Heart left ventricle (tissue), 16 donors: ENCODE results near the gene VGLL4. TPM values are rescaled to one million over a fixed set of nuclear protein-coding genes. Genes with fewer than 3 reads are reported as not detected.

ENCODE experiments used
- ATAC-seq, 4 donors: fragments of 200-7000 bp; cut with Tn5 transposase; one replicate each; pipeline ENCODE4 v1.9.1; 2020 to 2022; ENCODE audit warnings: moderate library complexity in 4 of 4, mild to moderate bottlenecking in 3 of 4, moderate number of reproducible peaks in 1 of 4
- DNase-seq, 5 donors: peaks; one replicate each; pipeline ENCODE4 v3.0.0-alpha.2; 2020
- H3K27ac ChIP-seq, 12 donors: fragments of 200-600 bp; sonication (generic) in 4 of 12; one replicate each; pipeline versions ENCODE4 v1.5.0 to v1.8.0; 2016 to 2022; ENCODE audit warnings: mild to moderate bottlenecking in 2 of 12
- H3K27me3 ChIP-seq, 9 donors: fragments of 200-600 bp; sonication (generic) in 2 of 9; one replicate each; pipeline versions ENCODE4 v1.5.1 to v1.8.0; 2016 to 2022; ENCODE audit warnings: mild to moderate bottlenecking in 3 of 9
- H3K36me3 ChIP-seq, 9 donors: fragments of 200-600 bp; sonication (generic) in 2 of 9; one replicate each; pipeline versions ENCODE4 v1.5.0 to v1.8.0; 2018 to 2022; ENCODE audit warnings: mild to moderate bottlenecking in 2 of 9
- H3K4me1 ChIP-seq, 12 donors: fragments of 200-600 bp; sonication (generic) in 4 of 12; one replicate each; pipeline versions ENCODE4 v1.5.0 to v1.8.0; 2016 to 2022; ENCODE audit warnings: mild to moderate bottlenecking in 3 of 12
- H3K4me3 ChIP-seq, 12 donors: fragments of 200-600 bp; sonication (generic) in 4 of 12; one replicate each; pipeline versions ENCODE4 v1.5.0 to v1.8.0; 2017 to 2022; ENCODE audit warnings: mild to moderate bottlenecking in 9 of 12, moderate library complexity in 4 of 12
- H3K9me3 ChIP-seq, 12 donors: fragments of 200-600 bp; sonication (generic) in 4 of 12; one replicate each; pipeline versions ENCODE4 v1.5.0 to v1.8.0; 2016 to 2022; ENCODE audit warnings: mild to moderate bottlenecking in 1 of 12
- POLR2A ChIP-seq, 2 donors: fragments of 450-650 bp; IDR thresholded peaks; one replicate each; pipeline ENCODE4 v1.6.1; 2017; ENCODE audit warnings: antibody characterized with exemption in 2 of 2, mild to moderate bottlenecking in 2 of 2, moderate library complexity in 2 of 2
- WGBS, 4 donors: extraction: QIAGEN DNeasy Blood & Tissue Kit in 2 of 4; methylation state at CpG; one replicate each; pipeline versions ENCODE4 v1.1.5 to v1.1.7; 2013 to 2018; 5-methylcytosine and 5-hydroxymethylcytosine counted together
- intact Hi-C, 10 donors: fragments of 100-400 bp; cut with DNase I; formaldehyde crosslinking; loops; one replicate each; pipeline versions ENCODE4 v1.11.1 to v1.14.2; 2022
- polyA plus RNA-seq, 2 donors: library from polyadenylated mRNA; stranded (reverse); fragments of 200-250 nt; gene quantifications; one replicate each; pipeline ENCODE4 v1.2.3, GENCODE V29; 2013
- total RNA-seq, 9 donors: library from RNA; depleted of rRNA in 2 of 9; stranded (reverse); fragments of >200 nt in 2 of 9; fragmentation: NEBNext Ultra II Directional in 3 of 9; extraction: Animal tissue kit (Norgen Biotek cat#: 25700) in 3 of 9; gene quantifications; one replicate each; pipeline versions ENCODE4 v1.1.0 to v1.2.4, GENCODE V29; 2016 to 2023
- TF ChIP-seq, protein P1 (sequence below), 12 donors: fragments of 200-600 bp; sonication (generic) in 4 of 12; IDR thresholded peaks; one replicate each; pipeline versions ENCODE4 v1.5.0 to v1.8.0; 2018 to 2022; ENCODE audit warnings: antibody characterized with exemption in 12 of 12, mild to moderate bottlenecking in 5 of 12
- donor health status: ischemic (EF 13 %, LVEDD 7.1; RV severe dilation, severe dysfunction).
- donor health status: healthy with polysubstance abuse.
- donor health status: DM: no; HTN: yes; CAD: no.
- donor health status: DM: no; HTN: no; CAD: no.
- donor health status: ischemic (EF 25% LVEDD 6.9; RV normal size, moderate dysfunction).
- donor health status: ischemic (EF 25% LVEDD 5.7; RV mildly dilated, moderate dysfunction).
- donor health status: healthy.
- donor health status: DM: yes; HTN: yes; CAD: no.
- donor health status: ischemic (EF 35%, LVEDD 5.7; RV mildly dilated, moderate dysfunction).
- donor health status: nonischemic (EF 11% LVEDD 7.7; RV severe dilation, severe dysfunction).
- donor health status: DM: yes; HTN: yes; CAD: no.
- donor health status: PGD.
- donor health status: ischemic (EF 29% LVEDD 5.4; RV normal size, mild dysfunction).
- donor health status: nonischemic (EF 23%, LVEDD 6.1; RV moderate dilation, normal function).

The VGLL4 gene
- total and polyA plus RNA-seq, 11 donors, result 24.0 to 40.4 (median 27.0) TPM

DNA sequence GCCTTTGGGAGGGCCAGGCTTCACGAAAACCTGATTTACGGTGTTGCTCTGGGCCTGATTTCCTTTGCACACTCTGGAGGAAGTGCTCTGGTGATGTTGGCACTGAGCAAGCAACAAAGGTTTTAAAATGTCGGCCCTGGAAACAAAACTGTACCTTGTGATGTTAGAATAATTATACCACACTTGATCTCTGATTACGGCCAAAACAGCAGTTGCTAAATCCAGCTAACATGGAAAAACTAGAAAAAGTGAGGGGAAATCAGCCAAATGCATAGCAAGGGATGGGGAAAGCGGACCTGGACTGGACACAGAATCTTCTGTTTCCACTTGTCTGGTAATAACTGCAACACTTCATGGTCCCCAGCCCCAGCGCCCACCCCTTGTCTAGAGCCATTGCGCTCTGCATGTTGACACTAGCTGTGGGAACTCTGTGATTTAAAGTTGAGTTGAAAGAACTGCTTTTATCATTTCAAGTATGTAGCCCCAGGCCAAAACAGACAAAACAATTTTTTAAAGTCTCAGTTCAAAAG is 120.1 kb downstream of the VGLL4 start:
- Histone ChIP-seq H3K4me1 (peaks cover 0 to 13% (median 3%) of the 10 kb centered on the region in 12 donors), H3K36me3 (no peaks in the 10 kb centered on the region), H3K4me3 (no peak overlapping the region), H3K27me3 (no peaks in the 10 kb centered on the region), H3K9me3 (no peaks in the 10 kb centered on the region), H3K27ac (peak overlapping the region in 5 of 12 donors; percentile 6 to 40 (median 25))
- DNase-seq, result peak in 1 of 5 donors; percentile 12
- intact Hi-C loops, result no loop called here
- WGBS, 4 donors, result 68 to 72% (median 71%) methylated on average over 7 of the region's 7 CpGs
- TF ChIP-seq POLR2A (IDR thresholded peaks at IDR 0.05), result no peak
- TF ChIP-seq, protein P1, sequence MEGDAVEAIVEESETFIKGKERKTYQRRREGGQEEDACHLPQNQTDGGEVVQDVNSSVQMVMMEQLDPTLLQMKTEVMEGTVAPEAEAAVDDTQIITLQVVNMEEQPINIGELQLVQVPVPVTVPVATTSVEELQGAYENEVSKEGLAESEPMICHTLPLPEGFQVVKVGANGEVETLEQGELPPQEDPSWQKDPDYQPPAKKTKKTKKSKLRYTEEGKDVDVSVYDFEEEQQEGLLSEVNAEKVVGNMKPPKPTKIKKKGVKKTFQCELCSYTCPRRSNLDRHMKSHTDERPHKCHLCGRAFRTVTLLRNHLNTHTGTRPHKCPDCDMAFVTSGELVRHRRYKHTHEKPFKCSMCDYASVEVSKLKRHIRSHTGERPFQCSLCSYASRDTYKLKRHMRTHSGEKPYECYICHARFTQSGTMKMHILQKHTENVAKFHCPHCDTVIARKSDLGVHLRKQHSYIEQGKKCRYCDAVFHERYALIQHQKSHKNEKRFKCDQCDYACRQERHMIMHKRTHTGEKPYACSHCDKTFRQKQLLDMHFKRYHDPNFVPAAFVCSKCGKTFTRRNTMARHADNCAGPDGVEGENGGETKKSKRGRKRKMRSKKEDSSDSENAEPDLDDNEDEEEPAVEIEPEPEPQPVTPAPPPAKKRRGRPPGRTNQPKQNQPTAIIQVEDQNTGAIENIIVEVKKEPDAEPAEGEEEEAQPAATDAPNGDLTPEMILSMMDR (IDR thresholded peaks at IDR 0.05), result no peak
- peak in 1 of 4 donors; percentile 62 for ATAC-seq

GRCh38 chr3:11522953-11523571 is 120.7 kb downstream of the VGLL4 start:
- DNase-seq (peak in 1 of 5 donors; percentile 2), ATAC-seq (peak in 1 of 4 donors; percentile 21)
- Histone ChIP-seq H3K27me3 (no peaks in the 10 kb centered on the region), H3K27ac (peak overlapping the region in 4 of 12 donors; percentile 6 to 40 (median 23)), H3K36me3 (no peaks in the 10 kb centered on the region), H3K4me3 (no peak overlapping the region), H3K4me1 (peaks cover 0 to 14% (median 3%) of the 10 kb centered on the region in 12 donors), H3K9me3 (no peaks in the 10 kb centered on the region)
- WGBS, 4 donors, result 79 to 84% (median 81%) methylated on average over 8 of the region's 8 CpGs
- TF ChIP-seq, protein P1 (IDR thresholded peaks at IDR 0.05), result no peak
- TF ChIP-seq POLR2A (IDR thresholded peaks at IDR 0.05), result no peak
- intact Hi-C loops, result no loop called here

- intact Hi-C loops, result no loop called here
- no peak for TF ChIP-seq POLR2A (IDR thresholded peaks at IDR 0.05)
- TF ChIP-seq, protein P1 (IDR thresholded peaks at IDR 0.05), result no peak
- Histone ChIP-seq H3K27ac (no peak overlapping the region), H3K9me3 (no peaks in the 10 kb centered on the region), H3K36me3 (no peaks in the 10 kb centered on the region), H3K4me1 (peaks cover 0 to 14% (median 3%) of the 10 kb centered on the region in 12 donors), H3K4me3 (no peak overlapping the region), H3K27me3 (no peaks in the 10 kb centered on the region)
- WGBS, 4 donors, result 93 to 99% (median 96%) methylated on average over 5 of the region's 5 CpGs
- peak in 1 of 5 donors; percentile 1 for DNase-seq
- no peak for ATAC-seq
Measured at GRCh38 chr3:11522398-11522715, 121.4 kb downstream of the VGLL4 start.

- Histone ChIP-seq H3K27ac (no peak overlapping the region), H3K27me3 (no peaks in the 10 kb centered on the region), H3K4me3 (no peak overlapping the region), H3K9me3 (no peaks in the 10 kb centered on the region), H3K4me1 (peaks cover 0 to 14% (median 3%) of the 10 kb centered on the region in 12 donors), H3K36me3 (no peaks in the 10 kb centered on the region)
- WGBS, 4 donors, result 95 to 98% (median 95%) methylated on average over 8 of the region's 8 CpGs
- no peak for TF ChIP-seq POLR2A (IDR thresholded peaks at IDR 0.05)
- TF ChIP-seq, protein P1 (IDR thresholded peaks at IDR 0.05), result no peak
- intact Hi-C loops, result no loop called here
- DNase-seq (no peak), ATAC-seq (no peak)
Measured at GRCh38 chr3:11521167-11521566, 122.5 kb downstream of the VGLL4 start.
